Liver (tissue), 9 donors: Measurements from ENCODE around the gene RAD51B. TPM values are rescaled to one million over a fixed set of nuclear protein-coding genes. Genes with fewer than 3 reads are reported as not detected.

Experiments used
- DNase-seq: peaks from one replicate; pipeline ENCODE4 v3.0.0-alpha.2; 2017; ENCODE audit warnings: low spot score
- H3K27ac ChIP-seq, 2 donors: one replicate each; pipeline ENCODE4 v1.7.0; 2013; ENCODE audit warnings: inconsistent platforms in 2 of 2, low read length in 2 of 2, control low read depth in 1 of 2, low read depth in 1 of 2, mild to moderate bottlenecking in 1 of 2
- H3K27me3 ChIP-seq, 4 donors: one replicate each; pipeline versions ENCODE4 v1.6.1 to v1.7.0; 2013; ENCODE audit warnings: low read length in 3 of 4, inconsistent platforms in 1 of 4, mild to moderate bottlenecking in 1 of 4, moderate library complexity in 1 of 4; ENCODE audit not compliant: control insufficient read depth in 4 of 4, insufficient read depth in 4 of 4
- H3K36me3 ChIP-seq, 4 donors: one replicate each; pipeline versions ENCODE4 v1.6.1 to v1.7.0; 2013; ENCODE audit warnings: low read length in 3 of 4, mild to moderate bottlenecking in 3 of 4, low read depth in 1 of 4, moderate library complexity in 1 of 4; ENCODE audit not compliant: control insufficient read depth in 4 of 4, insufficient read depth in 3 of 4
- H3K4me1 ChIP-seq, 4 donors: one replicate each; pipeline versions ENCODE4 v1.6.1 to v1.7.0; 2013; ENCODE audit warnings: low read length in 3 of 4, mild to moderate bottlenecking in 3 of 4, moderate library complexity in 1 of 4; ENCODE audit not compliant: control insufficient read depth in 4 of 4, insufficient read depth in 4 of 4
- H3K4me3 ChIP-seq, 3 donors: one replicate each; pipeline versions ENCODE4 v1.6.1 to v1.7.0; 2013; ENCODE audit warnings: low read length in 3 of 3, control low read depth in 1 of 3, low read depth in 1 of 3, mild to moderate bottlenecking in 1 of 3
- H3K9ac ChIP-seq, 2 donors: one replicate each; pipeline ENCODE4 v1.7.0; 2013; ENCODE audit warnings: low read length in 2 of 2, mild to moderate bottlenecking in 2 of 2, moderate library complexity in 2 of 2, control low read depth in 1 of 2, low read depth in 1 of 2
- H3K9me3 ChIP-seq, 4 donors: one replicate each; pipeline versions ENCODE4 v1.6.1 to v1.7.0; 2013; ENCODE audit warnings: low read length in 3 of 4; ENCODE audit not compliant: control insufficient read depth in 4 of 4
- ATF3 ChIP-seq: IDR thresholded peaks from 2 replicates; pipeline ENCODE4 v1.6.1; 2016; ENCODE audit warnings: antibody characterized with exemption
- CTCF ChIP-seq: fragments of 150-350 bp; IDR thresholded peaks from 2 replicates; pipeline ENCODE4 v1.5.1; 2017; ENCODE audit warnings: improper control_type of control experiment, low read depth, low read length; ENCODE audit not compliant: missing input control
- EGR1 ChIP-seq, 2 donors: IDR thresholded peaks; 2 replicates each; pipeline ENCODE4 v1.6.1; 2016 to 2018; ENCODE audit warnings: antibody characterized with exemption in 2 of 2, low read depth in 2 of 2
- FOXA2 ChIP-seq: IDR thresholded peaks from 2 replicates; pipeline ENCODE4 v1.6.1; 2016; ENCODE audit warnings: antibody characterized with exemption
- GABPA ChIP-seq, 2 donors: IDR thresholded peaks in 1 of 2; conservative IDR thresholded peaks in 1 of 2; 2 replicates each; pipeline ENCODE4 v1.6.1; 2016; ENCODE audit warnings: antibody characterized with exemption in 2 of 2, mild to moderate bottlenecking in 1 of 2, moderate library complexity in 1 of 2
- HNF4A ChIP-seq, 2 donors: conservative IDR thresholded peaks; 2 replicates each; pipeline ENCODE4 v1.6.1; 2016; ENCODE audit warnings: antibody characterized with exemption in 2 of 2, mild to moderate bottlenecking in 2 of 2
- HNF4G ChIP-seq: IDR thresholded peaks from 2 replicates; pipeline ENCODE4 v1.6.1; 2016; ENCODE audit warnings: antibody characterized with exemption
- MAX ChIP-seq: IDR thresholded peaks from 2 replicates; pipeline ENCODE4 v1.6.1; 2016; ENCODE audit warnings: antibody characterized with exemption
- NR2F2 ChIP-seq: IDR thresholded peaks from 2 replicates; pipeline ENCODE4 v1.6.1; 2016; ENCODE audit warnings: antibody characterized with exemption
- RAD21 ChIP-seq, 2 donors: IDR thresholded peaks; 2 replicates each; pipeline ENCODE4 v1.6.1; 2016; ENCODE audit warnings: antibody characterized with exemption in 2 of 2, mild to moderate bottlenecking in 2 of 2
- RXRA ChIP-seq, 2 donors: IDR thresholded peaks; 2 replicates each; pipeline ENCODE4 v1.6.1; 2017 to 2018; ENCODE audit warnings: antibody characterized with exemption in 2 of 2, mild to moderate bottlenecking in 1 of 2
- SP1 ChIP-seq: IDR thresholded peaks from 2 replicates; pipeline ENCODE4 v1.6.1; 2018; ENCODE audit warnings: antibody characterized with exemption, mild to moderate bottlenecking
- YY1 ChIP-seq: IDR thresholded peaks from 2 replicates; pipeline ENCODE4 v1.6.1; 2016; ENCODE audit warnings: antibody characterized with exemption, mild to moderate bottlenecking
- WGBS: extraction: QIAGEN DNeasy Blood & Tissue Kit; methylation state at CpG from one replicate; pipeline ENCODE4 v1.1.7; 2013; 5-methylcytosine and 5-hydroxymethylcytosine counted together
- polyA plus RNA-seq, 2 donors: library from polyadenylated mRNA; stranded (reverse) in 1 of 2; unstranded in 1 of 2; fragments of 200-250 nt in 1 of 2; fragments of >200 nt in 1 of 2; fragmentation: Nextera tagmentation in 1 of 2; extraction: Ambion mirVana in 1 of 2; gene quantifications; one replicate each; pipeline versions ENCODE4 v1.2.1 to v1.2.3, GENCODE V29; 2013 to 2015
- total RNA-seq, 2 donors: library from RNA; depleted of rRNA; stranded (reverse); fragments of >200 nt; gene quantifications; one replicate each; pipeline ENCODE4 v1.2.3, GENCODE V29; 2014
- TF ChIP-seq, protein P1 (sequence below): IDR thresholded peaks from 2 replicates; pipeline ENCODE4 v1.6.1; 2016; ENCODE audit warnings: antibody characterized with exemption, mild to moderate bottlenecking
- donor health status: healthy.
- donor health status: healthy.
- donor health status: healthy.
- donor health status: healthy.
- donor health status: healthy.

The RAD51B gene
- total and polyA plus RNA-seq, 4 donors, result 0.81 to 12.9 (median 2.4) TPM

- Histone ChIP-seq H3K27ac (no peak overlapping the region), H3K36me3 (no peaks in the 10 kb centered on the region), H3K4me3 (no peak overlapping the region), H3K4me1 (no peaks in the 10 kb centered on the region), H3K9ac (no peak overlapping the region), H3K9me3 (no peaks in the 10 kb centered on the region), H3K27me3 (no peaks in the 10 kb centered on the region)
- TF ChIP-seq ATF3, result no peak
- no peak for TF ChIP-seq HNF4G
- TF ChIP-seq CTCF, result no peak
- TF ChIP-seq FOXA2, result no peak
- TF ChIP-seq GABPA (IDR thresholded peaks at IDR 0.05 in 1 of 2, conservative IDR thresholded peaks at IDR 0.05 in 1 of 2), result no peak
- TF ChIP-seq YY1, result no peak
- WGBS, result 90% methylated on average over 6 of the region's 6 CpGs
- DNase-seq, result no peak
Observed at GRCh38 chr14:68772761-68773381, 953.3 kb downstream of the RAD51B start.

DNA sequence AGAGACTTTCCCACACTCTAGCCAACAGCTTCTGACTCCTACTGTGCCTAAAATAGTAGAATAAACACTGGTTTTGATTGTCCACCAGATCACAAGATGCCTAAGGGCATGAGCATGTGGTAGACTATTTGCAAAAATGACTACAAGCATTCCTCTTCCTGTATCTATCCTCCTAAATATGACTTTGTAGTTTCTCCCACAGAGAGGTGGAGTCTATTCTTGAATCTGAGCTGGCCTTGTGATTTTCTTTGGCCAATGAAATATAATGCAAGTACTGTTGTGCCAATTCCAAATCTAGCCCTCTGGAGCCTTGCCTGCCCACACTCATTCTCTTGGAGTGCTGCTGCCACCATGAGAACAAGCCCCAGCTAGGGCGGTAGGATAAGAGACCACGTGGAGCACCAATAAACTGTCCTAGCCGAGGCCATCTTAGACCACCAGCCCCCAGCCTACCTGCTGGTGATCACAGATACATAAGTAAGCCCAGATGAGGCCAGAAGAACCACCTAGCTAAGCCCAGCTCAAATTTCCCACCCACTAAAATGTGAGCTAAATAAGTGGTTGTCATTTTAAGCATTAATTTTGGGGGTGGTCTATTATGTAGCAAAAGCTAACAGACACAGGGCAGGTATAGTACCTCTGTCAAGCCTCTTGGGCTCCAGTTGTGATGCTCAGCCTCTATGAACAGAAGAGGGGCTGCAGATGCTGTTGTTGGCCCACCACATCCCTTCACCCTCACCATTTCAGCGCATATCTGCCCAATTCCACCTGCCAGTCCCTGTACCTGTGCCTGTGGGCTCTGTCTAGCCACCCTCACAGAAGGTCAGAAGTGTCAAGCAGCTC, 955.4 kb downstream of the RAD51B start:
- no peak for TF ChIP-seq ATF3
- TF ChIP-seq CTCF, result no peak
- no peak for TF ChIP-seq MAX
- TF ChIP-seq EGR1 (IDR thresholded peaks at IDR 0.05; ENCODE audit: low read depth in 2 of 2), result no peak
- no peak for TF ChIP-seq RAD21 (IDR thresholded peaks at IDR 0.05)
- no peak for TF ChIP-seq NR2F2
- TF ChIP-seq HNF4A (conservative IDR thresholded peaks at IDR 0.05), result no peak
- no peak for TF ChIP-seq RXRA (IDR thresholded peaks at IDR 0.05)
- TF ChIP-seq, protein P1, sequence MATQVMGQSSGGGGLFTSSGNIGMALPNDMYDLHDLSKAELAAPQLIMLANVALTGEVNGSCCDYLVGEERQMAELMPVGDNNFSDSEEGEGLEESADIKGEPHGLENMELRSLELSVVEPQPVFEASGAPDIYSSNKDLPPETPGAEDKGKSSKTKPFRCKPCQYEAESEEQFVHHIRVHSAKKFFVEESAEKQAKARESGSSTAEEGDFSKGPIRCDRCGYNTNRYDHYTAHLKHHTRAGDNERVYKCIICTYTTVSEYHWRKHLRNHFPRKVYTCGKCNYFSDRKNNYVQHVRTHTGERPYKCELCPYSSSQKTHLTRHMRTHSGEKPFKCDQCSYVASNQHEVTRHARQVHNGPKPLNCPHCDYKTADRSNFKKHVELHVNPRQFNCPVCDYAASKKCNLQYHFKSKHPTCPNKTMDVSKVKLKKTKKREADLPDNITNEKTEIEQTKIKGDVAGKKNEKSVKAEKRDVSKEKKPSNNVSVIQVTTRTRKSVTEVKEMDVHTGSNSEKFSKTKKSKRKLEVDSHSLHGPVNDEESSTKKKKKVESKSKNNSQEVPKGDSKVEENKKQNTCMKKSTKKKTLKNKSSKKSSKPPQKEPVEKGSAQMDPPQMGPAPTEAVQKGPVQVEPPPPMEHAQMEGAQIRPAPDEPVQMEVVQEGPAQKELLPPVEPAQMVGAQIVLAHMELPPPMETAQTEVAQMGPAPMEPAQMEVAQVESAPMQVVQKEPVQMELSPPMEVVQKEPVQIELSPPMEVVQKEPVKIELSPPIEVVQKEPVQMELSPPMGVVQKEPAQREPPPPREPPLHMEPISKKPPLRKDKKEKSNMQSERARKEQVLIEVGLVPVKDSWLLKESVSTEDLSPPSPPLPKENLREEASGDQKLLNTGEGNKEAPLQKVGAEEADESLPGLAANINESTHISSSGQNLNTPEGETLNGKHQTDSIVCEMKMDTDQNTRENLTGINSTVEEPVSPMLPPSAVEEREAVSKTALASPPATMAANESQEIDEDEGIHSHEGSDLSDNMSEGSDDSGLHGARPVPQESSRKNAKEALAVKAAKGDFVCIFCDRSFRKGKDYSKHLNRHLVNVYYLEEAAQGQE, result no peak
- no peak for TF ChIP-seq HNF4G
- TF ChIP-seq FOXA2, result no peak
- no peak for TF ChIP-seq YY1
- TF ChIP-seq SP1, result no peak
- H3K4me3 ChIP-seq, result no peak overlapping the region
- H3K27ac ChIP-seq, result no peak overlapping the region
- WGBS, result 96% methylated on average over 4 of the region's 4 CpGs
- no peak for DNase-seq
- no peaks in the 10 kb centered on the region for H3K9me3 ChIP-seq
- no peaks in the 10 kb centered on the region for H3K27me3 ChIP-seq
- peaks cover 0 to 4% (median 0%) of the 10 kb centered on the region in 4 donors for H3K4me1 ChIP-seq
- no peak overlapping the region for H3K9ac ChIP-seq
- H3K36me3 ChIP-seq, result no peaks in the 10 kb centered on the region
